Neural cell (in vitro differentiated cells): ENCODE measurements around the gene FAM83F. TPM values are rescaled to one million over a fixed set of nuclear protein-coding genes. Genes with fewer than 3 reads are reported as not detected.

Source experiments
- H2AFZ ChIP-seq: fragments of 200-600, 300-800 bp; sonication (generic), shearing (Covaris generic); 2 replicates; pipeline ENCODE4 v1.6.0; 2014; ENCODE audit warnings: low read depth, mild to moderate bottlenecking, antibody characterized with exemption, low read length, moderate library complexity
- H3F3A ChIP-seq: fragments of 200-600 bp; shearing (Covaris generic); 2 replicates; pipeline ENCODE4 v1.6.1; 2016; ENCODE audit warnings: mild to moderate bottlenecking, moderate library complexity, mixed read lengths, antibody characterized with exemption, low read length; ENCODE audit not compliant: insufficient read depth, poor library complexity, severe bottlenecking
- H3K27ac ChIP-seq: fragments of 200-600, 300-800 bp; sonication (generic), shearing (Covaris generic); 2 replicates; pipeline ENCODE4 v1.5.1; 2014; ENCODE audit warnings: mild to moderate bottlenecking, low read length, moderate library complexity
- H3K27me3 ChIP-seq: fragments of 300-800, 200-600 bp; sonication (generic), shearing (Covaris generic); 2 replicates; pipeline ENCODE4 v1.6.0; 2014; ENCODE audit warnings: mild to moderate bottlenecking, low read depth, low read length, moderate library complexity; ENCODE audit not compliant: insufficient read depth
- H3K36me3 ChIP-seq: fragments of 300-800, 200-600 bp; sonication (generic), shearing (Covaris generic); 2 replicates; pipeline ENCODE4 v1.5.1; 2014; ENCODE audit warnings: mild to moderate bottlenecking, antibody characterized with exemption, low read length, moderate library complexity; ENCODE audit not compliant: insufficient read depth
- H3K4me2 ChIP-seq: fragments of 300-800, 200-600 bp; sonication (generic), shearing (Covaris generic); 2 replicates; pipeline ENCODE4 v1.6.0; 2014; ENCODE audit warnings: mild to moderate bottlenecking, low read length
- H3K4me3 ChIP-seq: fragments of 300-800, 200-600 bp; sonication (generic), shearing (Covaris generic); 2 replicates; pipeline ENCODE4 v1.5.1; 2014; ENCODE audit warnings: mild to moderate bottlenecking, low read length, moderate library complexity
- H3K79me2 ChIP-seq: fragments of 200-600 bp; shearing (Covaris generic); replicated peaks from 2 replicates; pipeline ENCODE4 v1.6.0; 2014; ENCODE audit warnings: mild to moderate bottlenecking, low read length, moderate library complexity; ENCODE audit not compliant: insufficient read depth
- H3K9ac ChIP-seq: fragments of 300-800, 200-600 bp; sonication (generic), shearing (Covaris generic); 2 replicates; pipeline ENCODE4 v1.6.1; 2016; ENCODE audit warnings: mild to moderate bottlenecking, low read length, mixed read lengths
- H3K9me2 ChIP-seq: fragments of 200-600 bp; shearing (Covaris generic); 2 replicates; pipeline ENCODE4 v1.6.1; 2016; ENCODE audit warnings: mild to moderate bottlenecking, low read length, mixed read lengths; ENCODE audit not compliant: insufficient read depth
- H3K9me3 ChIP-seq: fragments of 200-600, 300-800 bp; sonication (generic), shearing (Covaris generic); 2 replicates; pipeline ENCODE4 v1.6.1; 2016; ENCODE audit warnings: mild to moderate bottlenecking, mixed run types, low read length, moderate library complexity, mixed read lengths
- H4K20me1 ChIP-seq: fragments of 200-600 bp; shearing (Covaris generic); 2 replicates; pipeline ENCODE4 v1.6.1; 2016; ENCODE audit warnings: mild to moderate bottlenecking, mixed run types; ENCODE audit not compliant: insufficient read depth
- CTCF ChIP-seq: fragments of 450-650 bp; IDR thresholded peaks from 2 replicates; pipeline ENCODE4 v1.5.1; 2014; ENCODE audit warnings: antibody characterized with exemption, mild to moderate bottlenecking, moderate library complexity; ENCODE audit not compliant: poor library complexity, severe bottlenecking
- EP300 ChIP-seq: fragments of 450-650 bp; conservative IDR thresholded peaks from 2 replicates; pipeline ENCODE4 v1.6.1; 2014; ENCODE audit warnings: antibody characterized with exemption, mild to moderate bottlenecking, moderate library complexity; ENCODE audit not compliant: poor library complexity, severe bottlenecking
- EZH2 ChIP-seq: fragments of 200-600, 300-800 bp; shearing (Covaris generic), sonication (generic); IDR thresholded peaks from 2 replicates; pipeline ENCODE4 v1.6.1; 2014; ENCODE audit warnings: antibody characterized with exemption, low read length, borderline replicate concordance, mild to moderate bottlenecking; ENCODE audit not compliant: insufficient read depth, poor library complexity, severe bottlenecking
- MXI1 ChIP-seq: fragments of 450-650 bp; conservative IDR thresholded peaks from 2 replicates; pipeline ENCODE4 v1.6.1; 2014; ENCODE audit warnings: antibody characterized with exemption, mild to moderate bottlenecking; ENCODE audit not compliant: poor library complexity, severe bottlenecking
- POLR2AphosphoS5 ChIP-seq: IDR thresholded peaks from 2 replicates; pipeline ENCODE4 v1.6.1; 2012
- RAD21 ChIP-seq: fragments of 450-650 bp; conservative IDR thresholded peaks from 2 replicates; pipeline ENCODE4 v1.6.1; 2014; ENCODE audit warnings: antibody characterized with exemption, mild to moderate bottlenecking, moderate library complexity
- REST ChIP-seq: IDR thresholded peaks from 2 replicates; pipeline ENCODE4 v1.6.1; 2012; ENCODE audit warnings: borderline replicate concordance
- SMC3 ChIP-seq: fragments of 450-650 bp; conservative IDR thresholded peaks from 2 replicates; pipeline ENCODE4 v1.6.1; 2014; ENCODE audit warnings: antibody characterized with exemption, mild to moderate bottlenecking, moderate library complexity; ENCODE audit not compliant: poor library complexity
- TAF1 ChIP-seq: IDR thresholded peaks from 2 replicates; pipeline ENCODE4 v1.6.1; 2012; ENCODE audit warnings: low read depth
- polyA plus RNA-seq: library from polyadenylated mRNA; depleted of rRNA; stranded (reverse); fragments of >200 nt; gene quantifications from 2 replicates; pipeline ENCODE4 v1.2.3, GENCODE V29; 2014

FAM83F gene
- polyA plus RNA-seq, 1 donor from 2014 or later = 0.42 TPM

- Histone ChIP-seq H3K36me3 (no peaks in the 10 kb centered on the region), H3K9me2 (no peaks in the 10 kb centered on the region), H3K9ac (no peak overlapping the region), H3F3A (no peaks in the 10 kb centered on the region), H3K9me3 (no peaks in the 10 kb centered on the region), H3K27ac (no peak overlapping the region), H3K79me2 (no peaks in the 10 kb centered on the region), H3K27me3 (no peaks in the 10 kb centered on the region), H3K4me3 (no peak overlapping the region), H3K4me2 (no peak overlapping the region), H2AFZ (no peak overlapping the region), H4K20me1 (no peaks in the 10 kb centered on the region)
- TF ChIP-seq EP300 (no peak), RAD21 (no peak), TAF1 (no peak), REST (no peak), CTCF (no peak), POLR2AphosphoS5 (no peak), MXI1 (no peak), EZH2 (no peak), SMC3 (no peak)
These were observed 37.7 kb upstream of the FAM83F start for GRCh38 chr22:39956932-39957664.

DNA sequence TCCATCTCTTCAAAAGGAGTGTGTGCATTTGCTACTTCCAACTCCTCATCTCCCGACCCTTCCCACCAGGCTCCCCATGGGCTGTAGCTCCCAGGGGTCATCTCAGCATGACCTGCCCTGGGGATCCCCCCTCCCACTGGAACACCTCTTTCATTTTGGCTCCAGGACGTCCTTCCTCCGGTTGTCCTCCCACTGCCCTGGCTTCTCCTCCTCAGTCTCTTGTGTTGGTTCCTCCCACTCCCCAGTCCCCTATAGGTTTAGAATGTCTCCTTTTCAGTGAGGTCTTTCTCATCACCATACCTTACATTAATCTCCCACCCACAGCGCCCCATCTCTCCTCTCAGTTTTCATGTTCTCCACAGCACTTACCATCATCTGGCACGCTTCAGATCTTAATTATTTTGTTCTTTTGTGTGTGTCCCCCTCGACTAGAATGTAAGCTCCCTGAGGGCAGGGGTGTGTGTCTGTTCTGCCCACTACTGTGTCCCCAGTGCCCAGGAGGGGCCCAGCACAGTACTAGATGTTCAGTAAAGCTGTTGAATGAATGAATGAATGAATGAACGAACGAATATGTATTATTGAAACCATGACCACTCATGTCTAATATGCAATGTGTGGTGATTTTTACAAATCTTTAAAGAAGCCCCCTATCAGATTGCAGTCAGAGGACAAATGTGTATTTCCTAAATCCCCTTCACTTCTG is 36.6 kb upstream of the FAM83F start:
- TF ChIP-seq TAF1 (no peak), EP300 (no peak), REST (no peak)
- no peaks in the 10 kb centered on the region for H3K36me3 ChIP-seq

More for the DNA sequence above, 36.6 kb upstream of the FAM83F start:
- H3F3A ChIP-seq = no peaks in the 10 kb centered on the region
- no peak overlapping the region for H3K27ac ChIP-seq
- H4K20me1 ChIP-seq = no peaks in the 10 kb centered on the region
- H3K4me2 ChIP-seq = no peak overlapping the region
- no peaks in the 10 kb centered on the region for H3K27me3 ChIP-seq
- no peak overlapping the region for H2AFZ ChIP-seq
- H3K9ac ChIP-seq = no peak overlapping the region
- no peak overlapping the region for H3K4me3 ChIP-seq
- no peaks in the 10 kb centered on the region for H3K9me3 ChIP-seq
- no peaks in the 10 kb centered on the region for H3K79me2 ChIP-seq
- H3K9me2 ChIP-seq = no peaks in the 10 kb centered on the region
